Natural killer cell (primary cell): ENCODE results near the gene CAPZA1. TPM values are rescaled to one million over a fixed set of nuclear protein-coding genes. Genes with fewer than 3 reads are reported as not detected.

Experiments used
- ATAC-seq, 3 donors: fragments of 150-1000 bp in 2 of 3; fragments of 200-7000 bp in 1 of 3; cut with Tn5 transposase; 1 replicate in 1 of 3; 2 replicates in 2 of 3; pipeline ENCODE4 v1.10.0; 2021; ENCODE audit warnings: mild to moderate bottlenecking in 2 of 3, moderate library complexity in 2 of 3
- DNase-seq, 2 donors: peaks; one replicate each; pipeline versions ENCODE4 v3.0.0 to v3.0.0-alpha.2; 2013 to 2021; ENCODE audit warnings: mixed read lengths in 1 of 2
- H3K27ac ChIP-seq: one replicate; pipeline ENCODE4 v1.5.1; 2013; ENCODE audit warnings: mild to moderate bottlenecking, low read length
- H3K27me3 ChIP-seq: one replicate; pipeline ENCODE4 v1.6.1; 2013; ENCODE audit warnings: low read length; ENCODE audit not compliant: control insufficient read depth, insufficient read depth
- H3K36me3 ChIP-seq: one replicate; pipeline ENCODE4 v1.6.1; 2013; ENCODE audit warnings: low read length; ENCODE audit not compliant: control insufficient read depth, insufficient read depth
- H3K4me1 ChIP-seq: one replicate; pipeline ENCODE4 v1.6.1; 2013; ENCODE audit warnings: low read length; ENCODE audit not compliant: control insufficient read depth, insufficient read depth
- H3K4me3 ChIP-seq: one replicate; pipeline ENCODE4 v1.5.1; 2013; ENCODE audit warnings: low read length
- H3K9me3 ChIP-seq: one replicate; pipeline ENCODE4 v1.6.1; 2013; ENCODE audit warnings: low read length; ENCODE audit not compliant: control insufficient read depth, insufficient read depth
- H3K27ac Mint-ChIP-seq, 2 donors: one replicate each; pipeline ENCODE4 v1.8.0; 2022; ENCODE audit warnings: mild to moderate bottlenecking in 2 of 2, mixed read lengths in 2 of 2, moderate library complexity in 1 of 2
- H3K27me3 Mint-ChIP-seq, 2 donors: one replicate each; pipeline ENCODE4 v1.8.0; 2022; ENCODE audit warnings: low read depth in 2 of 2, mixed read lengths in 2 of 2
- H3K36me3 Mint-ChIP-seq: one replicate; pipeline ENCODE4 v1.8.0; 2022; ENCODE audit warnings: mixed read lengths
- H3K4me1 Mint-ChIP-seq, 2 donors: one replicate each; pipeline ENCODE4 v1.8.0; 2022; ENCODE audit warnings: mixed read lengths in 2 of 2
- H3K4me3 Mint-ChIP-seq: one replicate; pipeline ENCODE4 v1.8.0; 2022; ENCODE audit warnings: mild to moderate bottlenecking, moderate library complexity, mixed read lengths
- H3K9me3 Mint-ChIP-seq, 2 donors: one replicate each; pipeline ENCODE4 v1.8.0; 2022; ENCODE audit warnings: mixed read lengths in 2 of 2
- CTCF ChIP-seq: fragments of 200-600 bp; IDR thresholded peaks from one replicate; pipeline ENCODE4 v1.8.0; 2022; ENCODE audit warnings: antibody characterized with exemption
- WGBS: methylation state at CpG from one replicate; pipeline ENCODE4 v1.1.7; 2013; ENCODE audit warnings: missing lambda C conversion rate; ENCODE audit not compliant: insufficient coverage; 5-methylcytosine and 5-hydroxymethylcytosine counted together
- intact Hi-C: fragments of 100-400 bp; cut with micrococcal nuclease; formaldehyde crosslinking; loops from one replicate; pipeline ENCODE4 v1.14.2; 2022
- total RNA-seq, 4 donors: library from RNA; stranded (reverse); fragments of 120-200 nt in 1 of 4; gene quantifications; one replicate each; pipeline versions ENCODE4 v1.2.3 to v1.2.4, GENCODE V29; 2013 to 2022

Gene CAPZA1
- total RNA-seq, 3 donors from 2014 or later (not counting 1 experiment from before 2014, with no cell fraction given), result 231 to 244 (median 233) TPM

- no peak for DNase-seq
- Mint-ChIP-seq H3K27ac (peak overlapping the region in 1 of 2 donors; percentile 77), H3K27me3 (no peaks in the 10 kb centered on the region), H3K36me3 (peaks cover 13% of the 10 kb centered on the region), H3K4me1 (peaks cover 17 to 33% of the 10 kb centered on the region in 2 donors), H3K9me3 (no peaks in the 10 kb centered on the region), H3K4me3 (no peak overlapping the region)
- ATAC-seq, result no peak
- 93% methylated on average over 13 of the region's 13 CpGs for WGBS
- Histone ChIP-seq H3K27ac (no peak overlapping the region), H3K27me3 (no peaks in the 10 kb centered on the region), H3K4me3 (no peak overlapping the region), H3K36me3 (peaks cover 32% of the 10 kb centered on the region), H3K9me3 (no peaks in the 10 kb centered on the region), H3K4me1 (no peaks in the 10 kb centered on the region)
- no peak for TF ChIP-seq CTCF
- intact Hi-C loops, result no loop called here
Measured at GRCh38 chr1:112687785-112688496, 68.3 kb downstream of the CAPZA1 start.

- Mint-ChIP-seq H3K27me3 (no peaks in the 10 kb centered on the region), H3K36me3 (peaks cover 15% of the 10 kb centered on the region), H3K27ac (peak overlapping the region in 1 of 2 donors; percentile 77), H3K4me3 (no peak overlapping the region), H3K9me3 (no peaks in the 10 kb centered on the region), H3K4me1 (peaks cover 17 to 33% of the 10 kb centered on the region in 2 donors)
- DNase-seq, result no peak
- Histone ChIP-seq H3K4me1 (no peaks in the 10 kb centered on the region), H3K4me3 (no peak overlapping the region), H3K27ac (no peak overlapping the region), H3K36me3 (peaks cover 37% of the 10 kb centered on the region), H3K9me3 (no peaks in the 10 kb centered on the region), H3K27me3 (no peaks in the 10 kb centered on the region)
- WGBS, result 97% methylated on average over 13 of the region's 13 CpGs
- no peak for ATAC-seq
- no peak for TF ChIP-seq CTCF
- intact Hi-C loops, result no loop called here
Measured at GRCh38 chr1:112688781-112689193, 69.2 kb downstream of the CAPZA1 start.

GRCh38 chr1:112689196-112689841, 69.7 kb downstream of the CAPZA1 start:
- Histone ChIP-seq H3K9me3 (no peaks in the 10 kb centered on the region), H3K36me3 (peaks cover 41% of the 10 kb centered on the region), H3K4me3 (no peak overlapping the region), H3K27ac (no peak overlapping the region), H3K4me1 (no peaks in the 10 kb centered on the region), H3K27me3 (no peaks in the 10 kb centered on the region)
- Mint-ChIP-seq H3K27me3 (no peaks in the 10 kb centered on the region), H3K9me3 (no peaks in the 10 kb centered on the region), H3K4me1 (peaks cover 17 to 33% of the 10 kb centered on the region in 2 donors), H3K36me3 (peaks cover 15% of the 10 kb centered on the region), H3K4me3 (no peak overlapping the region), H3K27ac (peak overlapping the region in 1 of 2 donors; percentile 77)
- no peak for TF ChIP-seq CTCF
- no peak for ATAC-seq
- intact Hi-C loops, result no loop called here
- 97% methylated on average over 7 of the region's 9 CpGs for WGBS
- no peak for DNase-seq
